HepG2 (cell line): ENCODE measurements around the gene SACS. TPM values are rescaled to one million over a fixed set of nuclear protein-coding genes. Genes with fewer than 3 reads are reported as not detected.
A peak's percentile ranks its signal among the peaks of the same experiment; 100 is the strongest.

ENCODE experiments used
- AHR ChIP-seq: IDR thresholded peaks from 2 replicates; pipeline ENCODE4 v1.6.1; 2018; ENCODE audit warnings: missing genetic modification reagents, missing compliant biosample characterization
- GABPA ChIP-seq, 2 experiments: IDR thresholded peaks; 2 replicates each; pipeline ENCODE4 v1.6.1; 2011 to 2016; ENCODE audit warnings: low read depth in 2 of 2, low read length in 1 of 2, missing biosample characterization in 1 of 2, missing genetic modification characterization in 1 of 2
- GPN1 ChIP-seq: sonication (generic); formaldehyde crosslinking; IDR thresholded peaks from 2 replicates; pipeline ENCODE4 v1.5.1; 2020; ENCODE audit warnings: missing genetic modification reagents, borderline replicate concordance
- PAX8 ChIP-seq: sonication (generic); formaldehyde crosslinking; IDR thresholded peaks from 2 replicates; pipeline ENCODE4 v1.8.0; 2022; ENCODE audit warnings: mild to moderate bottlenecking, missing genetic modification reagents, borderline replicate concordance
- SIX4 ChIP-seq: sonication (generic); formaldehyde crosslinking; IDR thresholded peaks from 2 replicates; pipeline ENCODE4 v1.4.0; 2020; ENCODE audit warnings: missing genetic modification reagents
- TBP ChIP-seq: sonication (generic); formaldehyde crosslinking; IDR thresholded peaks from 2 replicates; pipeline ENCODE4 v1.5.0; 2020; ENCODE audit warnings: missing genetic modification reagents
- TCF7L2 ChIP-seq: IDR thresholded peaks from 2 replicates; pipeline ENCODE4 v1.6.1; 2011; ENCODE audit warnings: mild to moderate bottlenecking, low read depth, low read length, moderate library complexity
- YY1 ChIP-seq: IDR thresholded peaks from 2 replicates; pipeline ENCODE4 v1.6.1; 2011; ENCODE audit warnings: low read length, low read depth, moderate library complexity, mild to moderate bottlenecking; ENCODE audit not compliant: insufficient read depth, insufficient replicate concordance
- ZFP41 ChIP-seq: sonication (generic); formaldehyde crosslinking; IDR thresholded peaks from 2 replicates; pipeline ENCODE4 v1.4.0; 2020; ENCODE audit warnings: mild to moderate bottlenecking, missing genetic modification reagents, borderline replicate concordance
- ZNF138 ChIP-seq: sonication (generic); formaldehyde crosslinking; IDR thresholded peaks from 2 replicates; pipeline ENCODE4 v1.5.0; 2020; ENCODE audit warnings: mild to moderate bottlenecking, low read depth, missing genetic modification reagents
- ZNF317 ChIP-seq: sonication (generic); formaldehyde crosslinking; IDR thresholded peaks from 2 replicates; pipeline ENCODE4 v1.5.0; 2020; ENCODE audit warnings: mild to moderate bottlenecking, missing genetic modification reagents
- ZNF441 ChIP-seq: sonication (generic); formaldehyde crosslinking; IDR thresholded peaks from 2 replicates; pipeline ENCODE4 v1.7.0; 2021; ENCODE audit warnings: missing genetic modification reagents, borderline replicate concordance
- ZNF792 ChIP-seq: IDR thresholded peaks from 2 replicates; pipeline ENCODE4 v1.6.1; 2016
- polyA plus RNA-seq, 8 experiments: library from polyadenylated mRNA; depleted of rRNA in 3 of 8; stranded (reverse) in 7 of 8; unstranded in 1 of 8; fragments of >200 nt; fragmentation: Illumina TruSeq in 4 of 8; extraction: Trizol in 4 of 8; gene quantifications; 2 replicates each; pipeline versions ENCODE4 v1.2.1 to v1.2.3, GENCODE V29; 2011 to 2016; ENCODE audit warnings: low read depth in 4 of 8, missing spikeins in 1 of 8, mixed read lengths in 1 of 8; ENCODE audit not compliant: insufficient read depth in 1 of 8
- total RNA-seq, 5 experiments: library from RNA; depleted of rRNA; stranded (reverse); fragments of >200 nt; fragmentation: Illumina TruSeq; extraction: Trizol; gene quantifications; 2 replicates each; pipeline ENCODE4 v1.2.3, GENCODE V29; 2016; ENCODE audit warnings: low read depth in 1 of 5
- TF ChIP-seq, protein P1 (sequence below): sonication (generic); formaldehyde crosslinking; IDR thresholded peaks from 2 replicates; pipeline ENCODE4 v1.4.0; 2020; ENCODE audit warnings: missing genetic modification reagents, low read depth, mild to moderate bottlenecking, borderline replicate concordance
- TF ChIP-seq, protein P2 (sequence below): sonication (generic); formaldehyde crosslinking; IDR thresholded peaks from 2 replicates; pipeline ENCODE4 v1.8.1; 2023; ENCODE audit warnings: mild to moderate bottlenecking, missing genetic modification reagents
- TF ChIP-seq, protein P3 (sequence below): sonication (generic); formaldehyde crosslinking; IDR thresholded peaks from 2 replicates; pipeline ENCODE4 v1.5.1; 2020; ENCODE audit warnings: missing genetic modification reagents, mild to moderate bottlenecking, borderline replicate concordance
- TF ChIP-seq, protein P4 (sequence below): sonication (generic); formaldehyde crosslinking; IDR thresholded peaks from 2 replicates; pipeline ENCODE4 v1.4.0; 2020; ENCODE audit warnings: missing genetic modification reagents
- TF ChIP-seq, protein P5 (sequence below): sonication (generic); formaldehyde crosslinking; conservative IDR thresholded peaks from 2 replicates; pipeline ENCODE4 v1.8.1; 2023; ENCODE audit warnings: missing genetic modification reagents
- TF ChIP-seq, protein P6 (sequence below): IDR thresholded peaks from 2 replicates; pipeline ENCODE4 v1.6.1; 2012; ENCODE audit warnings: inconsistent platforms
- TF ChIP-seq, protein P7 (sequence below): sonication (generic); formaldehyde crosslinking; IDR thresholded peaks from 2 replicates; pipeline ENCODE4 v1.5.0; 2020; ENCODE audit warnings: missing genetic modification reagents

Gene SACS
- total and polyA plus RNA-seq, 2 of the 13 experiments (the other 11 are each of a cell fraction or from before 2014, with no cell fraction given) = 4.0 to 15.7 TPM

DNA sequence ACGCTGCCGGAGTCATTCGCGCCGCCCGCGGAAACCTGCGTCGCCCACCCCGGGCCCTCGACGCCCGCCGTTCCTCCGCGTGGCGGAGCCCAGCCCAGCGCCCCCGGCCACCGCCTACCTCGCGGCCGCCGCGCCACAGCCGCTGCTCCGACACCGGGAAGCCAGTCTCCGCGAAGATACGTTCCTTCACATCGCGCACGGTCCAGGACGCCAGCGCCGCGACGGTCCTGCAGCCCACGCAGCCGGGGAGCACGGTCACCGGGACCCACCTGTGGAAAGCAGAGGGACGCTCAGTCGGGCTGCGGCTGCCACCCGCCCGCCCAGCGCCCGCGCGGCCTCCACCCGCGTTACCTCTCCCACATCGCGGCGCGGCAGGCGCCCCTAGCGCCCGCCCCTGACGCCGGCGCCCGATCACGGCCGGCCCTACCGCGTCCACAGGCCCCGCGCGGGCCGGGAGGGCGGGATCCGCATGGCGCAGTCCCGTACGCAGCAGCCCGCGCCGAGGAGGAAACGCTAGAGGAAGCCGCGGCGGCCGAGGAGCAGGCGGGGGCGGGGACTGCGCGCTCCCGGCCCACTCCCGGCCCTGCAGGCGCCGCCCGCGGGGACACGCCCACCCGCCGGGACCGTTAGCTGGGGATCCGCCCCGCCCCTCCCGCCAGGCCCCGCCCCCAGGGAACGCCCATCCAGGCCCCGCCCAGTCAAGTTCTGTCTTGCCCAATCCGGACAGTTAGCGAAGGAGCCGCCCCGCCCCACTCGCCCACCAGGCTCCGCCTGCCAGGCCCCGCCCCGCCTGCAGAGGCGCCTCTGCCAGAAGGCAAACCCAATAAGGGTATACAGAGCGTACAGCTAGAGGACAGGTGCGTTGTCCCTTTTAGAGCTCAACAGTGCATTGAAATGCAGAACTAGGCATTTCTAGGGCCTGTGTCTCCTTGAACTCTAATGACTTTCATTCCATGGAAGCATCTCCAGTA lies 58.2 kb downstream of the SACS start (continued):
- peak; percentile 16 for TF ChIP-seq YY1
- TF ChIP-seq, protein P1, sequence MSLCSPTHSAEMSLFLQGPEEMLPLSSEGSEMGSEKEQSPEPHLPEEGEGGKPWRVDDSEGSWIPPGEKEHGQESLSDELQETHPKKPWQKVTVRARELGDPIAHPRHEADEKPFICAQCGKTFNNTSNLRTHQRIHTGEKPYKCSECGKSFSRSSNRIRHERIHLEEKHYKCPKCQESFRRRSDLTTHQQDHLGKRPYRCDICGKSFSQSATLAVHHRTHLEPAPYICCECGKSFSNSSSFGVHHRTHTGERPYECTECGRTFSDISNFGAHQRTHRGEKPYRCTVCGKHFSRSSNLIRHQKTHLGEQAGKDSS (CRISPR knock-in tag) = no peak
- peak; percentile 25; the same call in 1 of the 2 replicates for TF ChIP-seq GABPA (IDR thresholded peaks at IDR 0.05; ENCODE audit: low read depth, low read length)
- TF ChIP-seq GABPA (CRISPR knock-in tag; IDR thresholded peaks at IDR 0.05; ENCODE audit: low read depth) = no peak
- peak; percentile 54; the same call in 1 of the 2 replicates for TF ChIP-seq ZNF441 (CRISPR knock-in tag)
- no peak for TF ChIP-seq ZNF317 (CRISPR knock-in tag)
- no peak for TF ChIP-seq ZNF792 (CRISPR knock-in tag)
- TF ChIP-seq, protein P2, sequence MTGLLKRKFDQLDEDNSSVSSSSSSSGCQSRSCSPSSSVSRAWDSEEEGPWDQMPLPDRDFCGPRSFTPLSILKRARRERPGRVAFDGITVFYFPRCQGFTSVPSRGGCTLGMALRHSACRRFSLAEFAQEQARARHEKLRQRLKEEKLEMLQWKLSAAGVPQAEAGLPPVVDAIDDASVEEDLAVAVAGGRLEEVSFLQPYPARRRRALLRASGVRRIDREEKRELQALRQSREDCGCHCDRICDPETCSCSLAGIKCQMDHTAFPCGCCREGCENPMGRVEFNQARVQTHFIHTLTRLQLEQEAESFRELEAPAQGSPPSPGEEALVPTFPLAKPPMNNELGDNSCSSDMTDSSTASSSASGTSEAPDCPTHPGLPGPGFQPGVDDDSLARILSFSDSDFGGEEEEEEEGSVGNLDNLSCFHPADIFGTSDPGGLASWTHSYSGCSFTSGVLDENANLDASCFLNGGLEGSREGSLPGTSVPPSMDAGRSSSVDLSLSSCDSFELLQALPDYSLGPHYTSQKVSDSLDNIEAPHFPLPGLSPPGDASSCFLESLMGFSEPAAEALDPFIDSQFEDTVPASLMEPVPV = no peak
- TF ChIP-seq TCF7L2 = no peak
- TF ChIP-seq GPN1 (CRISPR knock-in tag) = no peak
- TF ChIP-seq, protein P3, sequence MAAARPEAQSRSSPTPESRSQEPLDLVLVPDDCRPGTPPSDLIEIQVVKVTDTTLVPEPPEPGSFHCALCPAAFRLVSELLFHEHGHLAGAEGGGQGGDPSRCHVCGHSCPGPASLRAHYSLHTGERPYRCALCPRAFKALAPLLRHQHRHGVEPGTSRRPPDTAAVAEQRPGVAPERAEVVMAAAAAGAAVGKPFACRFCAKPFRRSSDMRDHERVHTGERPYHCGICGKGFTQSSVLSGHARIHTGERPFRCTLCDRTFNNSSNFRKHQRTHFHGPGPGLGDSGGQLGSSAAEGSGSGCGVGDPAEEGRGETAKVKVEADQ = peak; percentile 81; the same call in 1 of the 2 replicates
- TF ChIP-seq, protein P4, sequence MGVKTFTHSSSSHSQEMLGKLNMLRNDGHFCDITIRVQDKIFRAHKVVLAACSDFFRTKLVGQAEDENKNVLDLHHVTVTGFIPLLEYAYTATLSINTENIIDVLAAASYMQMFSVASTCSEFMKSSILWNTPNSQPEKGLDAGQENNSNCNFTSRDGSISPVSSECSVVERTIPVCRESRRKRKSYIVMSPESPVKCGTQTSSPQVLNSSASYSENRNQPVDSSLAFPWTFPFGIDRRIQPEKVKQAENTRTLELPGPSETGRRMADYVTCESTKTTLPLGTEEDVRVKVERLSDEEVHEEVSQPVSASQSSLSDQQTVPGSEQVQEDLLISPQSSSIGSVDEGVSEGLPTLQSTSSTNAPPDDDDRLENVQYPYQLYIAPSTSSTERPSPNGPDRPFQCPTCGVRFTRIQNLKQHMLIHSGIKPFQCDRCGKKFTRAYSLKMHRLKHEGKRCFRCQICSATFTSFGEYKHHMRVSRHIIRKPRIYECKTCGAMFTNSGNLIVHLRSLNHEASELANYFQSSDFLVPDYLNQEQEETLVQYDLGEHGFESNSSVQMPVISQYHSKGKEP (CRISPR knock-in tag) = no peak
- no peak for TF ChIP-seq ZFP41
- TF ChIP-seq TBP (CRISPR knock-in tag) = no peak
- TF ChIP-seq, protein P5, sequence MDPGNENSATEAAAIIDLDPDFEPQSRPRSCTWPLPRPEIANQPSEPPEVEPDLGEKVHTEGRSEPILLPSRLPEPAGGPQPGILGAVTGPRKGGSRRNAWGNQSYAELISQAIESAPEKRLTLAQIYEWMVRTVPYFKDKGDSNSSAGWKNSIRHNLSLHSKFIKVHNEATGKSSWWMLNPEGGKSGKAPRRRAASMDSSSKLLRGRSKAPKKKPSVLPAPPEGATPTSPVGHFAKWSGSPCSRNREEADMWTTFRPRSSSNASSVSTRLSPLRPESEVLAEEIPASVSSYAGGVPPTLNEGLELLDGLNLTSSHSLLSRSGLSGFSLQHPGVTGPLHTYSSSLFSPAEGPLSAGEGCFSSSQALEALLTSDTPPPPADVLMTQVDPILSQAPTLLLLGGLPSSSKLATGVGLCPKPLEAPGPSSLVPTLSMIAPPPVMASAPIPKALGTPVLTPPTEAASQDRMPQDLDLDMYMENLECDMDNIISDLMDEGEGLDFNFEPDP = no peak
- TF ChIP-seq, protein P6, sequence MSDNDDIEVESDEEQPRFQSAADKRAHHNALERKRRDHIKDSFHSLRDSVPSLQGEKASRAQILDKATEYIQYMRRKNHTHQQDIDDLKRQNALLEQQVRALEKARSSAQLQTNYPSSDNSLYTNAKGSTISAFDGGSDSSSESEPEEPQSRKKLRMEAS = peak; percentile 77
- peak; percentile 60; the same call in 1 of the 2 replicates for TF ChIP-seq PAX8 (CRISPR knock-in tag)
- no peak; the same call in 1 of the 2 replicates for TF ChIP-seq AHR (CRISPR knock-in tag)
- TF ChIP-seq, protein P7, sequence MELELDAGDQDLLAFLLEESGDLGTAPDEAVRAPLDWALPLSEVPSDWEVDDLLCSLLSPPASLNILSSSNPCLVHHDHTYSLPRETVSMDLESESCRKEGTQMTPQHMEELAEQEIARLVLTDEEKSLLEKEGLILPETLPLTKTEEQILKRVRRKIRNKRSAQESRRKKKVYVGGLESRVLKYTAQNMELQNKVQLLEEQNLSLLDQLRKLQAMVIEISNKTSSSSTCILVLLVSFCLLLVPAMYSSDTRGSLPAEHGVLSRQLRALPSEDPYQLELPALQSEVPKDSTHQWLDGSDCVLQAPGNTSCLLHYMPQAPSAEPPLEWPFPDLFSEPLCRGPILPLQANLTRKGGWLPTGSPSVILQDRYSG = peak; percentile 74; the same call in 1 of the 2 replicates
- TF ChIP-seq ZNF138 (CRISPR knock-in tag) = no peak
- TF ChIP-seq SIX4 = no peak
